ENCODE data around the gene LYST.

Gene LYST

DNA sequence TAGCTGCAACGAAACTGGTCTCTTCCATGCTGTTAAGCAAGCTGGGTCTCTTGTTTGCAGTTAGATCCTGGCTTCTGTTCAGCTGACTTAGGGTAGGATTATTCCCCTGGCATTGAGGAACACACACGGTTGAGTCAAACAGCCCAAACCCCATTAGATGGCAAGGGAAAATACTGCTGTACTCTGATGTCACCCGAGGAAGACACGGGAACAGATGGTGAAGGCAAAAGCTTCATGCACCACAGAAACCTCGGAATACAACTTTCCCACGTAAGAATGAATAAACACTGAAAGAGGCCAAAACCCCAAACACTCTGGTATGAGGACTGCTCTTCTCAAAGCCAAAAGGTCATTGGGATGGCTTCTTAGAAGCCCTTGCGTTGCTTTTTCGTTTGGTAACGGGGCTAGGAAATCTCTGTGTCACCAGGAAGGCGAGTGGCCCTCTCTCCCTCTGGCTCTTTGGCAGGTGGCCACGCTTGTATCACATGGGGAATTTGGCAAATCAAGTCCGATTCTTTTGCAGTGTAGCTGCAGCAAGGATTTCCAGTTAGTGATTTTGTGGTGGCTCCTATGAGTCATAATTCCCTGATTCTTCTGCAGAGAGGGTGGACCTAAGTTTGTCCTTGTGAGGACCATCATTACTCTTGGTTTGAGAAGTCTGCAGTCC, 16.7 kb upstream of the LYST start:
- H3K27ac ChIP-seq (ENCODE audit: low read depth, low read length) = no peak overlapping the region

DNA sequence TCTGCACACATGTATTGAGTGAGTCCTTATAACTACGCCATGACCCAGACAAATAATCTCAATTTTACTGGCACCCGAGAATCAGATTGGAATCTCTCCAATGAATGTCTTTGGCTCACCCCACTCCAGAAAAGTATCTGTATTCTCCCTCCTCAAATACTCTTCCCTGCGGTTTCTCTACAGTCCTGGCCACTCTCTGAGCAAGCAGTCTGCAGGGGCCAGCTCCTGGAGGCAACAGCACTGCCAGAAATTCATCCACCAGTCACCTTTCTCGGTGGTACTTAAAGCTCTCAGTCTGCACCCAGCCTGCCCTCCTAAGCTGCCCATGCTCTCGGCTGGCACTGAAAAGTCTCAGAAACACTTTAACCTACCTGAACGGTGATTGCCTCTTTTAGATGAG, 16.1 kb upstream of the LYST start:
- 92% methylated on average over 6 of the region's 6 CpGs for WGBS
- no peak overlapping the region for H3K27ac ChIP-seq (ENCODE audit: low read depth, low read length)
- H3K4me3 ChIP-seq (ENCODE audit: low read length) = no peak overlapping the region
- no peaks in the 10 kb centered on the region for H3K4me1 ChIP-seq (ENCODE audit: insufficient read depth, low read length)
- no peaks in the 10 kb centered on the region for H3K27me3 ChIP-seq (ENCODE audit: insufficient read depth, low read length)
- H3K9ac ChIP-seq (ENCODE audit: low read depth, low read length) = no peak overlapping the region
- no peaks in the 10 kb centered on the region for H3K9me3 ChIP-seq (ENCODE audit: insufficient read depth, low read depth, low read length)
- no peaks in the 10 kb centered on the region for H3K36me3 ChIP-seq (ENCODE audit: insufficient read depth, low read length)

More for the DNA sequence above, 16.7 kb upstream of the LYST start:
- H3K36me3 ChIP-seq (ENCODE audit: insufficient read depth, low read length) = no peaks in the 10 kb centered on the region
- H3K9me3 ChIP-seq (ENCODE audit: insufficient read depth, low read depth, low read length) = no peaks in the 10 kb centered on the region
- 93% methylated on average over 12 of the region's 12 CpGs for WGBS
- H3K4me1 ChIP-seq (ENCODE audit: insufficient read depth, low read length) = no peaks in the 10 kb centered on the region
- H3K4me3 ChIP-seq (ENCODE audit: low read length) = no peak overlapping the region
- no peaks in the 10 kb centered on the region for H3K27me3 ChIP-seq (ENCODE audit: insufficient read depth, low read length)
- H3K9ac ChIP-seq (ENCODE audit: low read depth, low read length) = no peak overlapping the region

DNA sequence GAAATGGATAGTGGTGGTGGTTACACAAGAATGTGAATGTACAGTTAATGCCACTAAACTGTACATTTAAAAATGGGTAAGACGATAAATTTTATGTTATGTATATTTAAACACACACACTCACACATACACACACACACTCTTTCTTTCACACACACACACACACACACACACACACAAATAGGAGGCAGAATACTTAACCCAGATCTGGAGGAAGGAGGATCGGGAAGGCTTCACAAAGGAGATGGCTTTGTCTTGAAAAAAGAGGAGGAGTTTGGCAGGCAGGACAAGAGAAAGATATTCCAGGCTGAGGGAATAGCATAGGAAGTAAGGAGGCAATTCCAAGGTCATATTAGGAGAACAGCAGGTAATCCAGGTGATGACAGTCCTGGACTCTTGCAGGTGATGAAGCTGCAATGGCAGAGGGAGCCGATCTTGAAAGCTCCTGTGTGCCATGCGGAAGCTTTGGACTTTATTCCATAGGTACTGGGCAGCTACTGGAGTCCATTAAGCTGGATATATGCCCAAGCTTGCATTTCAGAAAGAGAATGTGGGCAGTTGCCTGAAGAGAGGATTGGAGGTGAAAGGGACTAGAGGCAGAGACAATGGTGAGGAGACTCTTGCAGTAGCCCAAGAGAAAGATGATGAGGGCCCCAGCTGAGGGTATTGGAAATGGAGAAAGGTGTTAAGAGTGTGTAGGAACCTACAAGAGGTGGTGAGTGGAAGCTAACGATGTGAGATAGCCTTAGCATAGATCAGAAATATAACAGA, 15.4 kb upstream of the LYST start:
- 87% methylated on average over 4 of the region's 5 CpGs for WGBS
- Histone ChIP-seq H3K9ac (ENCODE audit: low read depth, low read length) (no peak overlapping the region), H3K4me3 (ENCODE audit: low read length) (no peak overlapping the region)

DNA sequence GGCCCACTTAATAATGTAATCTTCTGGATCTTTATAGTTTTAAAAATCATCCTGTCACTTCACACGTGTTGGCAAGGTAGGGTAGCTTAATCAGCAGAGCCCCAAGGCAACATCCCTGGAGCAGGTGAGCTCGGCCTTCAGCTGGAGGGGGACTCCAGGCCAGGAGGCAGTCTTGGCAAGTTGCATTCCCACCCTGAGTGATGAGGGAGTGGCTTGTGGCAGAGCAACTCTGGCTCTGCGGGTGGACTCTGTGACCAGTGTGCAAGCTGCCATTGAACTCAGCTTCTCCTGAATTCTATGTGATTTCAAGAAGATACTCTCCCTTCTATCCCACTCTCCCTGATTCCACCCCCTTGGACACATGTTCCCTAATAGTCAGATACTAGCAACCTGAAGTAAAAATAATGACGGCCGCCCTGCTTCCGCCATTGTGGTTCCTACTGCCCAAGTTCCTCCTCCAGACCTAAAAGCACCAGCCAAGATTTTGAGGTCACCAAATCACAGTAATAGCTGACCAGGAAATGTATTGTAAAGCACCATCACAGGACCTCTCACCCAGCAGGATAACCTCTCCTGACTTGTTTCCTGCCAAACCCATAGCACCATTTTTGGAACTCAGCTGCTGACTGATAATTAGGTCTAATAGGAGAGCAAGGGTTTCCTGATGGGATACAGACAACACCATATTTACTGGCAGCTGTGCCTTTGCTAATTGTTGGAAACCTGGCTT, 11.5 kb upstream of the LYST start:
- Histone ChIP-seq H3K27me3 (ENCODE audit: insufficient read depth, low read length) (no peaks in the 10 kb centered on the region), H3K27ac (ENCODE audit: low read depth, low read length) (no peak overlapping the region), H3K9ac (ENCODE audit: low read depth, low read length) (no peak overlapping the region), H3K4me3 (ENCODE audit: low read length) (no peak overlapping the region), H3K4me1 (ENCODE audit: insufficient read depth, low read length) (no peaks in the 10 kb centered on the region), H3K9me3 (ENCODE audit: insufficient read depth, low read depth, low read length) (no peaks in the 10 kb centered on the region), H3K36me3 (ENCODE audit: insufficient read depth, low read length) (no peaks in the 10 kb centered on the region)
- 87% methylated on average over 6 of the region's 6 CpGs for WGBS

More for the DNA sequence above, 15.4 kb upstream of the LYST start:
- Histone ChIP-seq H3K4me1 (ENCODE audit: insufficient read depth, low read length) (no peaks in the 10 kb centered on the region), H3K9me3 (ENCODE audit: insufficient read depth, low read depth, low read length) (no peaks in the 10 kb centered on the region), H3K27me3 (ENCODE audit: insufficient read depth, low read length) (no peaks in the 10 kb centered on the region), H3K36me3 (ENCODE audit: insufficient read depth, low read length) (no peaks in the 10 kb centered on the region), H3K27ac (ENCODE audit: low read depth, low read length) (no peak overlapping the region)

DNA sequence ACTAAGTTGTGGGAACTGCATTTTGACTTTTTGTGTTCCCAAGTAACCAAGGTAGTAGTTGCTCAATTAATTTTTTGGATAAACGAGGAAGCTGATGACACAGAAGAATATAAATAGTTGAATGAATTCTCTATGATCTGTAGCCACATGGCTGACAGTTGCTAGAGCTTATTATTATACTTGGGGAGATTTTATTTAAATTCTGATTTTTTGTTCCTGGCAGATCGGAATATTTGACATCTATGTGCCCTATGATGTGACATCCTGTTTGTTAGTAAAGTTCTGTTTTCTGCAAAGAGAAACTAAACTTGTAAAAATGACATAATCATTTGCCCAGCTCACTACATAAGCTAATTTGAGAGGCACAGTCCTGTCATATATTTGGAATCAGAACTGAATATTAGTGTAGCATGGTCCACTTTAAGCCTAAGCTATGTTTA, 9.7 kb upstream of the LYST start:
- no peaks in the 10 kb centered on the region for H3K4me1 ChIP-seq (ENCODE audit: insufficient read depth, low read length)
- H3K36me3 ChIP-seq (ENCODE audit: insufficient read depth, low read length) = no peaks in the 10 kb centered on the region
- no peak overlapping the region for H3K4me3 ChIP-seq (ENCODE audit: low read length)
- H3K27me3 ChIP-seq (ENCODE audit: insufficient read depth, low read length) = no peaks in the 10 kb centered on the region
- no peaks in the 10 kb centered on the region for H3K9me3 ChIP-seq (ENCODE audit: insufficient read depth, low read depth, low read length)
- WGBS = 99% methylated on average over 2 of the region's 2 CpGs
- no peak overlapping the region for H3K9ac ChIP-seq (ENCODE audit: low read depth, low read length)
- H3K27ac ChIP-seq (ENCODE audit: low read depth, low read length) = no peak overlapping the region

DNA sequence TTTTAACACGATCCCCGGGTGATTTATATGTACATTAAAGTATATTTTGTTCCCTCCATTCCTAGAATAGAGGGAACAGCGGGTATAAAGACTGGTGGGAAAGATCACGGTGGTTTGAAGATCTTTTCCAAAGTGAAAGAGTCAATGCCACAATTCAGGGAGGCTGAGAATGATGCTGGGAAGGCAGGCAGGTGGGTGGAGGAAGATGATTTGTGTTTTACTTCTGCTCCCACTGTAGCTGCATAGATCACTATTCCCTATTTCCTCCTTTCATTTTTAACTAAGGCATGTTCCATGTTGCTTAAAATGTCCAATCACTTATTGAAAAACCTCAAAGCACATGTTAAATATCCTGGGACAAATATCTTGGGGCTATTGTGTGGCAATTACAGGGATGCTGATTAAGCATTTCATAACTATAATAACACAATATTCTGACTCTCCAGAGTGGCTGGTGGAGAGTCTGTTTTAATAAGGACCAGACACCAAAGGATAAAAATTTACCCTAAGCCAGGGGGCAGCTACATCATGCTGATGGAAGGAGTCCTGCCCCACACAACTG, 8.4 kb upstream of the LYST start:
- H3K27ac ChIP-seq (ENCODE audit: low read depth, low read length) = no peak overlapping the region
- WGBS = 89% methylated on average over 2 of the region's 4 CpGs
- no peaks in the 10 kb centered on the region for H3K9me3 ChIP-seq (ENCODE audit: insufficient read depth, low read depth, low read length)
- no peak overlapping the region for H3K9ac ChIP-seq (ENCODE audit: low read depth, low read length)
- no peaks in the 10 kb centered on the region for H3K4me1 ChIP-seq (ENCODE audit: insufficient read depth, low read length)
- no peaks in the 10 kb centered on the region for H3K27me3 ChIP-seq (ENCODE audit: insufficient read depth, low read length)
- no peak overlapping the region for H3K4me3 ChIP-seq (ENCODE audit: low read length)
- H3K36me3 ChIP-seq (ENCODE audit: insufficient read depth, low read length) = no peaks in the 10 kb centered on the region

DNA sequence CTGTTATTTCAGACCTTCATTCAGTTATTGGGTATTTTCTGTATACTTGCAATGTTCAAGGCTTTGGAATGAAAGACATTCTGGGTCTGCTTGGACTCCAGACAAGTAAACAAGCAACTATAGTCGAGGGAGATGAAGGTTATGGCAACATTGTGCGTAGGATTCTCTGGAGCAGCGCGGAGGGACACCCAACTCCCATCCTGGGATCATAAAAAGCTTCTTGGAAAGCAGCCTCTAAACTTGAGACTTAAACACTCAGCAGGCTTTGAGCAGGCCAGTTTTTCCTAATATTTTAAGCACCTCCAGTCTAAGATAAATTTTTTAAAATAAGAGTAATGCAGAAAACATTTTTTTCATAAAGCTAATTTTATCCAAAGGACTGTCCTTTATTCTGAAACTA, 7.6 kb upstream of the LYST start:
- no peak overlapping the region for H3K9ac ChIP-seq (ENCODE audit: low read depth, low read length)
- H3K4me1 ChIP-seq (ENCODE audit: insufficient read depth, low read length) = no peaks in the 10 kb centered on the region
- no peaks in the 10 kb centered on the region for H3K27me3 ChIP-seq (ENCODE audit: insufficient read depth, low read length)
- no peaks in the 10 kb centered on the region for H3K36me3 ChIP-seq (ENCODE audit: insufficient read depth, low read length)
- 92% methylated on average over 4 of the region's 4 CpGs for WGBS
- no peak overlapping the region for H3K4me3 ChIP-seq (ENCODE audit: low read length)
- no peaks in the 10 kb centered on the region for H3K9me3 ChIP-seq (ENCODE audit: insufficient read depth, low read depth, low read length)
- no peak overlapping the region for H3K27ac ChIP-seq (ENCODE audit: low read depth, low read length)

DNA sequence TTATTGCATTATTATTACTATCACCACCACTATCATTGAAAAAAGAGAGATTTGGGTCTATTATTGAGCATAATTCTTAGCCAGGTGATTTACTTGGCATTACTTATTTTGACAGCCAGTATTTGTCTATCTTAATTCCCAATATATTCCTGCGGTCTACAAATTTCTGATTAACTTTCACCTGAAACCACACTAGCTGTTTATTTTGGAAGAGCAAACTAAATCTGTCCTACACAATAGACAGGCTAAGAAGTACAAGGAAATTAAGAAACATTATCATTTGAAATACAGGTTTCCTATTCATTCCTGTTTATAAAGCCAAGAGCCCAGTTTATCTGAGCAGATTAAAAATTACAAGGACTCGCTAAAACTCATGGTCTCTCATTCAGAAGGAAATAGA, 6.9 kb upstream of the LYST start:
- Histone ChIP-seq H3K9ac (ENCODE audit: low read depth, low read length) (no peak overlapping the region), H3K27ac (ENCODE audit: low read depth, low read length) (no peak overlapping the region), H3K36me3 (ENCODE audit: insufficient read depth, low read length) (no peaks in the 10 kb centered on the region), H3K9me3 (ENCODE audit: insufficient read depth, low read depth, low read length) (no peaks in the 10 kb centered on the region), H3K4me1 (ENCODE audit: insufficient read depth, low read length) (no peaks in the 10 kb centered on the region), H3K4me3 (ENCODE audit: low read length) (no peak overlapping the region), H3K27me3 (ENCODE audit: insufficient read depth, low read length) (no peaks in the 10 kb centered on the region)
- 93% methylated on average over 2 of the region's 2 CpGs for WGBS

DNA sequence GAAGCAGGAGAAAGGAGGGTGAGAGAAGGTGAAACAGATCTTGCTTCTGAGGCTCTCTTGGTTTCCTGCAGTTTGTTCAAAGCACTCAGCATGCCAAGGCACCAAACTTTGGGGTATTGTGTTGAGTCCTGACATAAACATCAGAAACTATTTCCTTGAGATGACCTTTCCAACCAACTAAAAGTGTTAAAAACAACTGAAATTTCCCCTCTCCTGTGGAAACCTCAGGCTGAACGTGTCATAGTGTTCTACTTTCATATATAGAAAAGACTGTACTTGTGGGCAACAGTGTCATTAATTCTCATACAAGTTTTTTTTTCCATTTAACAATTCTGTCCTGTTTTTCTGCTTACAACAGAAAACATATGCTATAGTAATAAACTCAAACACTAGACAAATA, 6.3 kb upstream of the LYST start:
- Histone ChIP-seq H3K36me3 (ENCODE audit: insufficient read depth, low read length) (no peaks in the 10 kb centered on the region), H3K27ac (ENCODE audit: low read depth, low read length) (no peak overlapping the region), H3K9me3 (ENCODE audit: insufficient read depth, low read depth, low read length) (no peaks in the 10 kb centered on the region), H3K27me3 (ENCODE audit: insufficient read depth, low read length) (no peaks in the 10 kb centered on the region), H3K4me3 (ENCODE audit: low read length) (no peak overlapping the region), H3K9ac (ENCODE audit: low read depth, low read length) (no peak overlapping the region), H3K4me1 (ENCODE audit: insufficient read depth, low read length) (no peaks in the 10 kb centered on the region; the same call in 1 of the 2 replicates)
- WGBS = 80% methylated on average over 1 of the region's 1 CpG

DNA sequence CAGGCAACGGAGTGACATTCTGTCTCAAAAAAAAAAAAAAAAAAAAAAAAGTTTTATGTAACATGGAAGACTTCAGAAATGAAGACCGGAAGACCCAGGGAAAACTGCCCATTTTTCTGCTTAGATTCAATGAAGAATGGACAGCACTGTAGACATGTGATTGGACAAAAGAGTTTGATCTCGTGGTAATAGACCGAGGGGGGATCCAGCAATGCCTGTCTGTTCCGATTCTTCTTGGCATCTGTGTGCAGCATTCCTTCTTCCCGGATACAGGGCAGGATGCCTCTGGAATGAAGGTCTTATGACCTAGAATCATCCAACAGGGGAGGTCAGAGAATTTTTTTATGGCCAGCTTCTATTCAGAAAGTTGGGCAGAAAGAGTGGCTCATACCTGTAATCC, 5.6 kb upstream of the LYST start:
- peaks cover 4% of the 10 kb centered on the region; the same call in 1 of the 2 replicates for H3K4me1 ChIP-seq (ENCODE audit: insufficient read depth, low read length)
- 92% methylated on average over 6 of the region's 6 CpGs for WGBS
- no peaks in the 10 kb centered on the region for H3K9me3 ChIP-seq (ENCODE audit: insufficient read depth, low read depth, low read length)
- no peak overlapping the region for H3K9ac ChIP-seq (ENCODE audit: low read depth, low read length)
- H3K4me3 ChIP-seq (ENCODE audit: low read length) = no peak overlapping the region
- H3K36me3 ChIP-seq (ENCODE audit: insufficient read depth, low read length) = no peaks in the 10 kb centered on the region
- no peak overlapping the region for H3K27ac ChIP-seq (ENCODE audit: low read depth, low read length)
- no peaks in the 10 kb centered on the region for H3K27me3 ChIP-seq (ENCODE audit: insufficient read depth, low read length)

DNA sequence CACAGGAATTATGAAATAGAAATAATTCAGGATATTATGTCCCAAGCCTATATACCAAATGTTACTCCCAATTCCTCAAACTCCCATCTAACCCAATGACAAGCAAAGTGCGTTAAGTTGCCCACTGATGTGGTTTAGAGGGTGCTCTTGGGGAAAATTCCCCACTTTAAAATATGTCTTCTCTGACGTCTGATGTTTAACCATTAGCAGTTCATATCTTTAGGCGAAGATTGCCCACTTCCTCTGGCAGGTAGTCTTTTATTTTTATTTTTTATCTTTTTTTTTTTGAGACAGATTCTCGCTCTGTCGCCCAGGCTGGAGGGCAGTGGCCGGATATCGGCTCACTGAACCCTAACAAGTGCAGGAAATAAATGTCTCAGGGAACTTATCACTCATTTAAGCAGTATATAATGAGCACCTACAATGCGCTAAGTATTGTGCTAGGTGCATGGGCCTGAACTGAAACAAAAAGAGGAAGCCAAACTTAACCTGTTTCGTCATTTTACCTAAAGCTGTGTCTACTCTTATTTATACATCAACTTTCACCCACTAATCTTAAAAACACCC, 1.3 kb upstream of the LYST start:
- peaks cover 8% of the 10 kb centered on the region; the same call in 1 of the 2 replicates for H3K4me1 ChIP-seq (ENCODE audit: insufficient read depth, low read length)
- H3K9ac ChIP-seq (ENCODE audit: low read depth, low read length) = no peak overlapping the region
- peaks cover 29% of the 10 kb centered on the region for H3K27me3 ChIP-seq (ENCODE audit: insufficient read depth, low read length)
- no peaks in the 10 kb centered on the region for H3K36me3 ChIP-seq (ENCODE audit: insufficient read depth, low read length)
- whole genome bisulfite sequencing = 90% methylated on average over 9 of the region's 9 CpGs
- H3K27ac ChIP-seq (ENCODE audit: low read depth, low read length) = no peak overlapping the region
- H3K9me3 ChIP-seq (ENCODE audit: insufficient read depth, low read depth, low read length) = no peaks in the 10 kb centered on the region
- H3K4me3 ChIP-seq (ENCODE audit: low read length) = peak overlapping the region; percentile 96
